ENCODE results near the gene DNAJC1. TPM values are rescaled to one million over a fixed set of nuclear protein-coding genes. Genes with fewer than 3 reads are reported as not detected.

The DNAJC1 gene
- total RNA-seq, 3 donors from 2014 or later: 63.7 to 93.0 (median 92.1) TPM

DNA sequence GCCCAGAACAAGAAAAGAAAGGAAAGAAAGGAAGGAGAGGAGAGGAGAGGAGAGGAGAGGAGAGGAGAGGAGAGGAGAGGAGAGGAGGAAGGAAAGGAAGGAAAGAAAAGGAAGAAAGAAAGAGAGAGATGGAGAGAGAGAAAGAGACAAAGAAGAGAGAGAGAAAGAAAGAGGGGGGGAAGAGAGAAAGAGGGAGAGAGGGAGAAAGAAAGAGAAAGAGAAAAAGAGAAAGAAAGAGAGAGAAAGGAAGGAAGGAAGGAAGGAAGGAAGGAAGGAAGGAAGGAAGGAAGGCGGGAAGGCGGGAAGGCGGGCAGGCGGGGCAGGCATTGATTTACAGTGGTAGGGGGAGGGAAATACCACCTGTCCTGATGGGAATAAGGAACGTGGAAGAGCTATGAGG lies 92.7 kb downstream of the DNAJC1 start:
- Histone ChIP-seq H3K4me1 (no peaks in the 10 kb centered on the region), H3K27me3 (no peaks in the 10 kb centered on the region), H3K4me3 (no peak overlapping the region), H3K9me3 (no peaks in the 10 kb centered on the region), H3K27ac (no peak overlapping the region), H3K36me3 (no peaks in the 10 kb centered on the region)
- no peak for DNase-seq (ENCODE audit: low spot score in 2 of 2)
- intact Hi-C loops (cut with DNase I; ENCODE audit: low total_unique reads): no loop called here
- TF ChIP-seq, protein P1, sequence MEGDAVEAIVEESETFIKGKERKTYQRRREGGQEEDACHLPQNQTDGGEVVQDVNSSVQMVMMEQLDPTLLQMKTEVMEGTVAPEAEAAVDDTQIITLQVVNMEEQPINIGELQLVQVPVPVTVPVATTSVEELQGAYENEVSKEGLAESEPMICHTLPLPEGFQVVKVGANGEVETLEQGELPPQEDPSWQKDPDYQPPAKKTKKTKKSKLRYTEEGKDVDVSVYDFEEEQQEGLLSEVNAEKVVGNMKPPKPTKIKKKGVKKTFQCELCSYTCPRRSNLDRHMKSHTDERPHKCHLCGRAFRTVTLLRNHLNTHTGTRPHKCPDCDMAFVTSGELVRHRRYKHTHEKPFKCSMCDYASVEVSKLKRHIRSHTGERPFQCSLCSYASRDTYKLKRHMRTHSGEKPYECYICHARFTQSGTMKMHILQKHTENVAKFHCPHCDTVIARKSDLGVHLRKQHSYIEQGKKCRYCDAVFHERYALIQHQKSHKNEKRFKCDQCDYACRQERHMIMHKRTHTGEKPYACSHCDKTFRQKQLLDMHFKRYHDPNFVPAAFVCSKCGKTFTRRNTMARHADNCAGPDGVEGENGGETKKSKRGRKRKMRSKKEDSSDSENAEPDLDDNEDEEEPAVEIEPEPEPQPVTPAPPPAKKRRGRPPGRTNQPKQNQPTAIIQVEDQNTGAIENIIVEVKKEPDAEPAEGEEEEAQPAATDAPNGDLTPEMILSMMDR (IDR thresholded peaks at IDR 0.05): no peak
- no peak for TF ChIP-seq POLR2AphosphoS5 (IDR thresholded peaks at IDR 0.05)

DNA sequence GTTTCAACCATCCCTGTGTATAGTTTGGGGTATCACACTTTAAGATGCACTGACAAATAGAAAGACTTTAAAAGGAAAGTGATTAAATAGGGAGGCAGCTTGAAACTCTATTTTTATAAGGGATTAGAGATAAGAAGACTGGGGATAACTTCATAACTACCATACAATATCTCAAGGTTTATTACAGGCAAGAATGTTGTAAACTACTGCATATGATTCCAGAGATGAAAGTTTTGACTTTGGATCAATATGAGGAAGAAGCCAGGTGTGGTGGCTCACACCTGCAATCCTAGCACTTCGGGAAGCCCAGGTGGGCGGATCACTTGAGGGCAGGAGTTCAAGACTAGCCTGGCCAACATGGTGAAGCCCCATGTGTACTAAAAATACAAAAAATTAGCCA lies 96.1 kb downstream of the DNAJC1 start:
- Histone ChIP-seq H3K9me3 (no peaks in the 10 kb centered on the region), H3K4me3 (no peak overlapping the region), H3K4me1 (no peaks in the 10 kb centered on the region), H3K27ac (no peak overlapping the region), H3K27me3 (no peaks in the 10 kb centered on the region), H3K36me3 (no peaks in the 10 kb centered on the region)
- intact Hi-C loops (cut with DNase I; ENCODE audit: low total_unique reads): loop anchor here (5.0 kb wide), 1 partner anchor 855 kb away; no protein-coding TSS in a partner anchor
- TF ChIP-seq, protein P1 (IDR thresholded peaks at IDR 0.05): no peak
- TF ChIP-seq POLR2A (IDR thresholded peaks at IDR 0.05): no peak
- TF ChIP-seq POLR2AphosphoS5 (IDR thresholded peaks at IDR 0.05): no peak
- DNase-seq (ENCODE audit: low spot score in 2 of 2): no peak

DNA sequence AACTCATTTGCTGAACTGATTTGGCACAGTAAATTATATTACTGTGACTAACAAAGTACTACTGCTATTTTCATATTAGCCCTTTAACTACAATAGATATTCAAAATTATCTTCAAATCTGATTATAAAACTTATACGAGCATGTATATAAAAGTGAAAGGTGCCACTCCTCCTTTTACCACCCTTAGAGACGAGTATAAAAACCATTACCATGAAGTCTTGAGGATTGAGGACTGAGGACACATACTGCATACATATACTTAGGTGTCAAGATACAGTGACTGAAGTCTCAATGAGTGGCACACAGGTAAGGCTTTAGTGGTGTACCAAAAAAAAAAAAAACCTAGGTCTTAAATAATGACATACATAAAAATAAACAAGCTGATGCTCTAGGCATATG lies 98.6 kb downstream of the DNAJC1 start:
- H3K27me3 ChIP-seq: no peaks in the 10 kb centered on the region
- DNase-seq (ENCODE audit: low spot score in 2 of 2): no peak
- no peak overlapping the region for H3K27ac ChIP-seq
- intact Hi-C loops (cut with DNase I; ENCODE audit: low total_unique reads): loop anchor here (5.0 kb wide), 1 partner anchor 853 kb away; no protein-coding TSS in a partner anchor
- no peaks in the 10 kb centered on the region for H3K9me3 ChIP-seq
- H3K36me3 ChIP-seq: no peaks in the 10 kb centered on the region
- no peak for TF ChIP-seq POLR2A (IDR thresholded peaks at IDR 0.05)
- TF ChIP-seq, protein P1 (IDR thresholded peaks at IDR 0.05): no peak
- no peak for TF ChIP-seq POLR2AphosphoS5 (IDR thresholded peaks at IDR 0.05)
- no peaks in the 10 kb centered on the region for H3K4me1 ChIP-seq
- H3K4me3 ChIP-seq: no peak overlapping the region

DNA sequence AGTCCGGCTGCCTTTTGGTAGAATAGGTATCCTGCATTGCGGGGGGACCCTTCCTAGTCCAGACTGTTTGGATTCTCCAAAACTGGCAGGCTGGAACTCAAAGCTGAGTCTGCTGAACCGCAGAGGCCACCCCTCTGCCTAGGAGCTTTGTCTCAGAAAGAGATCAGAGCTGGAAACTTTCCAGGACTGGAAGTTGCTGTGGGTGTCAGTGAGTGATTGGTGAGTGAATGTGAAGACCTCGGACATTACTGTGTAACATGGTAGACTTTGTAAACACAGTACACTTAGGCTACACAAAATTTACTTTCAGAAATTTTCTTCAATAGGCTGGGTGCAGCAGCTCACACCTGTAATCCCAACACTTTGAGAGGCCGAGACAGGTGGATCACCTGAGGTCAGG lies 103.8 kb downstream of the DNAJC1 start:
- Histone ChIP-seq H3K4me3 (no peak overlapping the region), H3K36me3 (no peaks in the 10 kb centered on the region), H3K9me3 (no peaks in the 10 kb centered on the region), H3K27ac (no peak overlapping the region), H3K4me1 (no peaks in the 10 kb centered on the region), H3K27me3 (no peaks in the 10 kb centered on the region)
- DNase-seq (ENCODE audit: low spot score in 2 of 2): no peak
- intact Hi-C loops (cut with DNase I; ENCODE audit: low total_unique reads): no loop called here
- no peak for TF ChIP-seq POLR2AphosphoS5 (IDR thresholded peaks at IDR 0.05)
- TF ChIP-seq, protein P1 (IDR thresholded peaks at IDR 0.05): no peak
- TF ChIP-seq POLR2A (IDR thresholded peaks at IDR 0.05): no peak

DNA sequence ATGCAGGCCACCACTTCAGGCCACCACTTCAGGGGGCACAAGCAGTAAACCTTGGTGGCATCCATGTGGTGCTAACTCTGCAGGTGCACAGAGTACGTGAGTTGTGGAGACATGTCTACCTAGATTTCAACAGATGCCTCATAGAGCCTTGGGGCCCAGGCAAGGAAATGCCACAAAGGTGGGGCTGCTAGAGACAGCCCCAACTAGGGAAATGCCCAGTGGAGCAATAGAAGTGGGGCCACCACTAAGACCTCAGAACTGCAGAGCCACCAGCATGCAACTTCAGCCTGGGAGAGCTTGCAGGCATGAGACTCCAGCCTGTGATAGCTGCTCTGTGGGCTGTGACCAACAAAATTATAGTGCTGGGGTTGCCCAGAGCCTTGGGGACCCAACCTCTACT lies 107.6 kb downstream of the DNAJC1 start:
- Histone ChIP-seq H3K4me1 (no peaks in the 10 kb centered on the region), H3K36me3 (no peaks in the 10 kb centered on the region), H3K9me3 (peaks cover 5 to 24% of the 10 kb centered on the region in 2 donors), H3K27ac (no peak overlapping the region), H3K4me3 (no peak overlapping the region), H3K27me3 (no peaks in the 10 kb centered on the region)
- TF ChIP-seq POLR2AphosphoS5 (IDR thresholded peaks at IDR 0.05): no peak
- no peak for TF ChIP-seq POLR2A (IDR thresholded peaks at IDR 0.05)
- TF ChIP-seq, protein P1 (IDR thresholded peaks at IDR 0.05): no peak
- intact Hi-C loops (cut with DNase I; ENCODE audit: low total_unique reads): no loop called here
- DNase-seq (ENCODE audit: low spot score in 2 of 2): no peak
